D341Med (cell line): ENCODE results near the gene ATXN7.

Experiments
- DNase-seq: peaks from one replicate; pipeline ENCODE4 v3.0.0; 2012; ENCODE audit warnings: low spot score

Gene ATXN7

GRCh38 chr3:63864008-63864964 lies 619 bp downstream of the ATXN7 start:
- DNase-seq = peak; percentile 87

- DNase-seq = no peak
Measured at GRCh38 chr3:63864965-63865327, 1.3 kb downstream of the ATXN7 start.

DNA sequence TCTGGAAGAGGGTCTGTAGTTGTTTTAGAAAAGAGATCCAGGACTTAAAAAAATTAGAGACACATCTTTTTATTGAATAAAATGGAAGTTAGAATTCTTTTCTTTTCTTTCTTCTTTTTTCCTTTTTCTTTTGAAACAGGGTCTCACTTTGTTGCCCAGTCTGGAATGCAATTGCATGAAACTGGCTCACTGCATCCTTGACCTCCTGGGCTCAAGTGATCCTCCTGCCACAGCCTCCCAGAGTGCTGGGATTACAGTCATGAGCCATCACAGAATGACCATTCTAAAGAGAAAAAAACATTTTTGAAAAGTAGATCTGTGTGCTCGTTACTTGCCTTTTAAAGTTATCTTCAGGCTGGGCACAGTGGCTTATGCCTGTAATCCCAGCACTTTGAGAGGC lies 3.6 kb downstream of the ATXN7 start:
- DNase-seq = no peak

DNA sequence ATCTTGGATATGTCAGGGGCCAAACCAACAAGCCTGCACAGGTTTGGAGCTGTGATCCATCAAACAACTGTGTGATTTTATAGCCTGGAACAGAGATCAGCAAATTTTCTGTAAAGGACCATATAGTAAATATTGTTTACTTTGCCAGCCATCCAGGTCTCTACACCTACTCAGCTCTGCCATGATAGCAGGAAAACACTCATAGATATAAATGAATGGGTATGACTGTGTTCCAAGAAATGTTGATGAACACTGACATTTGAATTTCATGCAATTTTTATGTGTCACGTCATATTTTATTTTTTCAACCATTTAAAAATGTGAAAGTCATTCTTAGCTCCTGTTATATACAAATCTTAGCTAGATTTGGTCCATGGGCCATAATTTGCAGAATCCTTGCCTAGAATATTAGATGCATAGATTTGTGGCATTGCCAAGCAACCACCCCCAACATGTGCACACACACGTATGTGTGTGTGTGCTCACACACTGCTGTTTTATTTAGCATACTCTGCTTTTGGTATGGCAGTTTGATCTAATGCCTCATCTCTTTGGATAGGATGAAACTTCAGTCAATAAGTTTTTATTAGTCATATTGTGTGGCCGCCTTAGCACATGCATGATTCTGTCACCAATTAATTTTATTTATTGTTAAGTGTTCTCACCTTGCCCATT lies 6.4 kb downstream of the ATXN7 start:
- no peak for DNase-seq

DNA sequence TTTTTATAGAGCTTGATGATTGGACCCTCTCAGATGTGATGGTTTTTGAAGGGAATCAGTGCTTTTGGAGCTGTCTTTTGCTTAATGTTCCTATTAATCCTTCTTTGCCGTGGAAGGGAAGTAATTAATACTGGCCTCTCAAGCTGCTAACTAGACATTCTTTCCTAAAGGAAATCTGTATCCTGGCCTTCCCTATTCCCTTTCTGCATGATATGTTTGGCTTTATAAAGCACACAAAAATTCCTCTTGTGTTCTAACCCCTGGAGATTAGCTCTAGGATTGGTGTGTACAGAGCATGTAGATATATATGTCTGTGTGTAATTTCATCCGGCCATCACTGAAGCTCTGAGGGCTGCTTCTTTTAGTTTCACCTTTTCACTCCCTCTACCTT lies 6.9 kb downstream of the ATXN7 start:
- DNase-seq = no peak

- DNase-seq = no peak
Measured at GRCh38 chr3:63872135-63872924, 8.7 kb downstream of the ATXN7 start.

GRCh38 chr3:63874769-63875168 lies 11.1 kb downstream of the ATXN7 start:
- no peak for DNase-seq

DNA sequence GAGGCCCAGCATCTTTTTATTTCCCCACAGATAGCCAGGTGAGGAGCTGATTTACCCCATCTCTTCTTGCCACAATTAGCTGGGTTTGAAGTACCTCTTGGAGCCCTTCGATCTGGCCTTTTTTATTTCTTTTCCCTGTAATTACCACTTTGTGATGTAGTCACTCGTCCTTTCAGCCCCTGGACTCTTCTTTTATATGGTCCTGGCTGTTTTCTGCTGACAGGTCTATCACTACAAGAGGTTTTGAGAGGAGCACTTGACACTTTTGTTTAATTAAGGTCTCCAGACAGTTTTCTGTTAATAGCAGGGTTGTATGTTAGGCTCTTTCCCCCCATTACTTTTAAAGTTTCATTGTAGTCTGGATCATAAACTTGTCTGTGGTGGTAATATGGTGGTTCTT lies 11.8 kb downstream of the ATXN7 start:
- no peak for DNase-seq

DNA sequence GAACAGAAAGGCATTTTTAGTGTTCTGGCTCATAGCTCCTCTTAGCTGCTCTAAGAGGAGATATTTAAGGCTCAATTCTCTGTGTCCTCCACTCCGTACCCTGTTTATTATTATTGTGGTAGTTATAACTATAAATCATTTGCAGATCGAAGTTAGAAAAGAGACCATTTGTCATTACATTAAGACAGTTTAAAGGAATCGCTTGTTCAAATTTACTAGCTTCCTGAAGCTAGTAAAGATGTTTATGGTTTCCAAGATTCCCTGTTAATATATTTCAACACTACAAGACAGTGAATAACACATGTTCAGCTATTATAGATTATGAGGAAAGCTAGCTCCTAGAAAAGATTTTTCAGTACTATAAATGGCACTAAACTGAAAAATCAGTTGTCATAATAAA lies 12.6 kb downstream of the ATXN7 start:
- no peak for DNase-seq

- peak; percentile 54 for DNase-seq
Measured at GRCh38 chr3:63877737-63878393, 14.2 kb downstream of the ATXN7 start.

GRCh38 chr3:63878394-63879060 lies 14.9 kb downstream of the ATXN7 start:
- no peak for DNase-seq

DNA sequence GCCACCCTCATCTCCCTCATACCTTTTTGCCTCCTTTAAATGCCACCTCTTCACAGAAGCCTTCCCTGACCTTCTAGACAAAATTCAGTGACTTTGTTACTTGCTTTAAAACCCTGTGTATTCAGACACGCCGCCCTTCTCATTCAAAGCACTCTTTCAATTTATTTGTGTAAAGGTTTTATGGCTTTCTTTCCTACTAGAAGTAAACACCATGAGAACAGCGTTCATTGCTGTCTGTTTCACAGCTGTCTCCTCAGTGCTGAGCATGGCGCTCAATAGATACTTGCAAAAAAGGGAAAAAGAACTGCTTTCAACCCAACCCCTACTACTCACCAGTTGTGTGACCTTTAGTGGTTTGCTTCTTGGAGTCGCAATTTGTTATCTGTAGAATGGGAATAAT lies 17.0 kb downstream of the ATXN7 start:
- no peak for DNase-seq

DNA sequence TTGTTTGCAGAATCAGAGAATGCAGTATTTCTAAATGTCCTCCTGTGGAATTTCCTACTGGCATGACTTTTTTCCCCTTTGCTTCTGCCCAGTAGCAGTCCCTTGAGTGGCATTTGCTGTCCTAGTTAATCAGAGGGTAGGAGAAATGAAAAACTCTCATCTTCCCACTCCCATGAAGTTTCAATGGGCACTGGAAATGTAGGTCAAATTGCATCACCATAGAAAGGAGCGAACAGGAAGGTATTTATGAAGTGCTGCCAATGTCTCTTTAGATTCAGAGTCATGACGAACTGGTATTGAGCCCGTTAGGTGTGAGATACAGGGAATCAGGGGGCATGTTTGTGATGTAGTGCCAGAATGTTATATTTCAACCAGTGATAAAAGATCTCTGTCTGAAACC lies 23.2 kb downstream of the ATXN7 start:
- no peak for DNase-seq

DNA sequence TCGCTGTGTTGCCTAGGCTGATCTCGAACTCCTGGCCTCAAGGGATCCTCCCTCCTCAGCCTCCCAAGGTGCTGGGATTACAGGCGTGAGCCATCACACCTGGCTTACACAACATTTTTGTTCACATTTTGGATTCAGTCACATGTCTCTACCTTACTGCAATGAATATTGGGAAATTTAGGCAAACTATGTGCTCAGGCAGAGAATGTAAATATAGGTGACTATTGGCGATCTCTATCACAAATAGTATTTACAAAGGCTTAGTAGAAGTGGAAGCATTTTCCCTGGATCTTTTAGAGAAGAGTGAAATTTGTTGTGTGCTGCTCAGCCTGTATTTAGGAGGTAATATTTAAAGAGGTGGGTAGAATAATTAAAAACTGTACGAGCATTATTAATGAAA lies 27.9 kb downstream of the ATXN7 start:
- DNase-seq = no peak

DNA sequence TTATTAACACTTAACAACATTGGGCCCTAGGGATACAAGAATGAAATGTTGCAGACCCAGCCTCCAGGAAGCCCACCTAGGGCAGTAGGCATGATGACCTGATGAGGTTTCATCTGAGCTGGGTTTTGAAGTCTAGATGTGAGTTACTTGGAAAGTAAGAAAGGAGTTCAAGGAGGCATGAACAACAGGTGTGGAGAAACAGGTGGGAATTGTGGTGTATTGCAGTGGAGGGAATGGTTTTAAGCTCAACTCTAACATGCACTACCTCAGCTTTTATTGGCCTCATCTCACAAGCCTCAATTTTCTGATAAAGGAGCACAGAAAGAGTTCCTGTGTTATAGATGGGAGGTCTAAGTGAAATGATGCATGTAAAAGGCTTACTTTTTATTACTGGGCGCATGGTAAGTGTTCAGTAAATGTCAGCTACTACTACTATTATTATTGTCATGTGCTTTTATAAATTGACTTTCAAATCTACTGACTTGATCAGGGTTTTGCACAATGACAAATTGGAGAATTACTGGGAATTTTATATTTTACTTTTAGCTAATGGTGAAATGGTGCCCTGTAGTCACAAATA lies 29.2 kb downstream of the ATXN7 start:
- DNase-seq = no peak

DNA sequence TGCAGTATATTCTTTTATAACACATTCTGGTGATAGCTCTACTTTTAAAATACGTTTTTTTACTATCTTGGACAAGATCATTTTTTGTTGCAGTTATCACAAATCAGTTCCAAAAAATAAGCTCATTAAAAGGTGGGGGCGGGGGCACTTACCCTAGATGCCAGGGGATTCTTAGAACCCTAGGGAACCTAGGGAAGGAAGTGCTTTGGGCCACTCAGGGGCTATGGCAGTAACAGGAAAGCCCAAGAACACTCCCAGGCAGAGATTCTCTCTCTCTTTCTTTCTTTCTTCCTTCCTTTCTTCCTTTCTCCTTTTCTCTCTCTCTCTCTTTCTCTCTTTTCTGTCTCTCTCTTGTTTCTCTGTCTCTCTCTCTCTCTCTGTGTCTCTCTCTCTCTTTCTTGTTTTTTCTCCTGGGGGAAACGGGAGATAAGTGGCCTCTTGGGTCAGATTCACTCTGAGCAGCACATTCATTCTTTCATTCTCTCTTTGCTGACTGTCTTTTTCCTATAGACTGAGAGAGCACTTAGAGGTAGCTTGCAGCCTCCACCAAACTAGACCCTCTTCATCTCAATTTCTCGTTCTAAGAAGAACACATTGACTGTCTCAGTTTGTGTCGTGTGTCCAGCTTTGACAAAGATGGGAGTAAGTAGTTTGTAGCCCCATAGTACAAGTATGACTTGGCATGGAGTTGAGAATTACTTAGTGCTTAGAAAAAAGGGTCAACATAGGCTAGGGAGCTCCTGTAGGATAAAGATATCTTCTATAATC lies 31.9 kb downstream of the ATXN7 start:
- DNase-seq = no peak

- DNase-seq = no peak
Measured at GRCh38 chr3:63896332-63897030, 32.8 kb downstream of the ATXN7 start.

DNA sequence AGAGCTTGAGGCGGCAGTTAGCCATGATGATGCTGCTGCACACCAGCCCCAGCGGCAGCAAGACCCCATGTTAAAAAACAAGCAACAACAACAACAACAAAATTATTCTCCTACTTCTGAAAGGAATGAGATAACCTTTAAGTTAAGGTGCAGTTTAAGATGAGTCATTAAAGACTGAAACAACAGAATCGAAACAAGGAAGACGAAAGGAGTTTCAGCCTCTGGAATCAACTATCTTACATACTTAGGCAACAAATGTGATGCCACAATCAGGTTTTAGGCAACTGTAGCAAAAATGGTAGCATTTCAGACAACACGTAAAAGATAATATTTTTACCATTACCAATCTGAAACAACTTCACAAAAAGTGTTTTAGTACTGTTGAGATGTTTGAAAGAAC lies 36.3 kb downstream of the ATXN7 start:
- DNase-seq = no peak

GRCh38 chr3:63900459-63900858 lies 36.8 kb downstream of the ATXN7 start:
- no peak for DNase-seq
